HG03457 (cell line): ENCODE measurements around the gene MMEL1.
"Not testable (repeated sequence)": the region's sequence is repeated elsewhere in the genome, so short reads cannot be mapped to it uniquely, and the experiment has no call there.

ENCODE experiments used
- ATAC-seq: cut with Tn5 transposase; IDR thresholded peaks from one replicate; pipeline ENCODE4 v1.9.1; 2021; ENCODE audit warnings: moderate number of reproducible peaks; ENCODE audit not compliant: unreplicated experiment

MMEL1 gene

DNA sequence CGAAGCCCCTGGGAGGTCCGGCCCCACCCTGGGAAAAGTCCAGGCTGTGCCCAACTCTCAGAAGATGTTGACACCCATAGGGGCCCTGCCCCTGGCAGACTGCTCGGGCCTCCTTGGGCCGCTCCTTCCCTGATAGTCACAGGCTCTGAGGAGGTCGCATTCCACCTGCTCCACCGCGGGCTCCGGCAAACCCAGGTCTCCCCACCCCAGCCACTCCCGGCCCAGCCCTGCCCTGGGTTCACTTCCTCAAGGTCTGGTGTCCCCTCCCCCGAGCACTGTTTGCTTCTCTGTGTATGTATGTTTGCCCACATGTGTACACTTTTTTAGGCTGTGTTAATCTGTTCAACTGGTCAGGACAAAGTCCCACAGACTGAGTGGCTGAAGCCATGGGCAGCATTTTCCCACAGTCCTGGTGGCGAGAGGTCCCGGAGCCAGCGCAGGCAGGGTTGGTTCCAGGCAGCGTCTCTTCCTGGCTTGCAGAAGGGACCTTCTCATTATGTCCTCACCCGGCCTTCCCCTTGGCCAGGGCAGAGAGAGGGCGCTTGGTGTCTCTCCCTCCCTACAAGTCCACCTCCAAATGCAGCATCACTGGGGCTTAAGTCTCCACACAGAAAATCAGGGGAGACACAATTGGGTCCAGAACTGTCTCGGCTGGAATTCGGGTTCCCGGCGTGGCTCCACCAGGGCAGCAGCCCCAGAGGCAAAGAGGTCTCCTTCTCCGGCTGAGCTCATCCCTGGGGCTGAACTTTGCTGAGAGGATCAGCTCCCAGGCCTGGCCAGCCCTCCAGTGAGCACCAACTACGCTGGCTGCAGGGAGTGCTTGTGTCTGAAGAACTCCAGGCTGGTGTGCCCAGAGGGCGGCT, 56.8 kb downstream of the MMEL1 start:
- ATAC-seq, result no peak

DNA sequence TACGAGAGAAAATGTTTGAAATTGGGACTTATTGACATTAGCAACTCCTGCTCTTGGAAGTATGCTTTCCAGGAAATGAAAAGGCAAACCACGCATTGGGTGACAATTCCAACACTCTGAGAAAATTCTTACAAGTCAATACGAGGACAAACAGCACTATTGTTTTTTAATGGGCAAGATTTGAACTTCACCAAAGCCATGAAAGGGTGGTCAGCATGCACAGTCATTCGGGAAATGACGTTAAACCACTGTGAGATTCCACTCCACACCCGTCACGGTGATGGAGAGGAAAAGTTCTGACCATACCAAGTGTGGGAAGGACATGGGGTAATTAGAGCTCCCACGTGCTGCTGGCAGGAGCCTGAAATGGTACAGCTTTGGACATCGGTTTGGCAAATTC, 58.5 kb downstream of the MMEL1 start:
- no peak for ATAC-seq

DNA sequence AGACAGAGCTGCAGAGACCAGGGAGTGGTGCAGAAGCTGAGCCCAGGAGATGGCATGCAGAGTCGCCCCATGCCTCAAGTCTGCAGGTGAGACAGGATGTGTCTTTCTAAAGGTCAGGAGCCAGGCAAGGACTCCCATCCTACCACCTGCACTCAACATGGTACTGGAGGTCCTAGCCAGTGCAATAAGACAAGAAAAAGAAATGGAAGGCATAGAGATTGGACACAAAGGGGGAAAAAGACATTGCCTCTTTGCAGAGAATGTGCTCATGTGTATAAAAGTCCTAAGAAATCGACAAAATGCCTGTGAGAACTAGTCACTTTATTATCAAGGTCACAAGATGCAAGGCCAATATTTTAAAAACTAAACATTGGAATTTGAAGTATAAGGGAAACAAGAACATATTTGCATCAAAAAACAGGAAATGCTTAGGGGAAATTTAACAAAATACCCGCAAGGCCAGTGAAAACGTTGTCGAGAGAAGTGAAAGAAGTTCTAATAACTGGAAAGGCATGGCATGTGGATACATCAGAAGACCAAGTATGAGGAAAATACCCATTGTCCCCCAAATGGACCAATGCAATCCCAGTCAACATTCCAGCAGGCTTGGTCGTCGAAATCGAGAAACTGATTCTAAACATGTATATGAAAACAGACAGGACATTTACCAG, 59.4 kb downstream of the MMEL1 start:
- ATAC-seq, result no peak

DNA sequence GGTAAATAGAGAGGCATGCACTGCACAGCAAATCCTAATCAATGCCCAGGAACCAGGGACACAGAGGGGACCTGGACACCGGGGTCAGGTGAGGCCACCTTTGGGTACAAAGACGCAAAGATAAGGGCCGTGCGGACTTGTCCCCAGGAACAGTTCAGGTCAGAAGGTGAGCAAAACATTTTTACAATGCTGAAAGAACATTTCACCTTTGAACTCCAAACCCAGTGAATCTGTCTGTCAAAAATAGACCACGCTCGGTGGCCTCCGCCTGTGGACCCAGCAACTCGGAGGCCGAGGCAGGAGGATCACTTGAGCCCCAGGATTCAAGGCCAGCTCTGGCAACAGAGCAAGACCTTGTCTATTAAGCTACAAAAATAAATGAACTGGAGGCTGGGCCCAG, 61.5 kb downstream of the MMEL1 start:
- no peak for ATAC-seq

DNA sequence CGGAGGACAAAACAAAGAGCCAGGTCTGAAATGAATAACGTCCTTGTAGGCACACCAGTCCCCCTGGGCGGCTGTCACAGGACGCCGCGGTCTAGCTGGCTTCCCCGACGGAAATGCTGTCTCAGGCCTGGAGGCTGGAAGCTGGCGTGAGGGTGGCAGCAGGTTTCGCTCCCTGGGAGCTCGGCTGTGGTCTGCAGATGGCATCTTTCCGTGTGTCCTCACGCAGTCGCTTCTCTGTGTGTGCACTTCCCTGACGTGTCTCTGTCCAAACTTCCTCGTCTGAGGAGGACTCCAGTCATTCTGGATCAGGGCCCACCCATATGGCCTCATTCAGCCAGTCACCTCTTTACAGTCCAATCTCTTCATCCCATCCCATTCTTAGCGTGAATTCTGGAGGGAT, 62.5 kb downstream of the MMEL1 start:
- no peak for ATAC-seq

DNA sequence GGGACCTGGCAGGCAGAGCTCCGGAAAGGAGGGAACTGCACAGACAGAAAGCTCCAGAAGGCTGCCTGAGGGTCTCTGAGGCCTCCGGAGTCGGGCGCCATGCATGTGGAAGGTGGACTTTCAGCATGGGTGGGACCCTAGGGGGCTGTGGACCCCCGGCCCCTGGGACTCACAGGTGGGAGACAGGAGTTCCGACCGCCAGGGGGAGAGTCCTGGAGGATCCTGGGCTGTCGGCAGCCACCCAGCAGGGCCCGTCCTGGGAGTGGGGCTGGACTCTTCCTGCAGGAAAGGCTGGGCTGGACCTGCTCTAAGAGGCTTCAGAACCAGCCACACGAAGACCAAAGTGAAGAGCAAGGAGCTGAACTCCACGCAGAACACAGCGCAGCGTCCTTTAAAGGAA, 63.1 kb downstream of the MMEL1 start:
- not testable (repeated sequence) for ATAC-seq

DNA sequence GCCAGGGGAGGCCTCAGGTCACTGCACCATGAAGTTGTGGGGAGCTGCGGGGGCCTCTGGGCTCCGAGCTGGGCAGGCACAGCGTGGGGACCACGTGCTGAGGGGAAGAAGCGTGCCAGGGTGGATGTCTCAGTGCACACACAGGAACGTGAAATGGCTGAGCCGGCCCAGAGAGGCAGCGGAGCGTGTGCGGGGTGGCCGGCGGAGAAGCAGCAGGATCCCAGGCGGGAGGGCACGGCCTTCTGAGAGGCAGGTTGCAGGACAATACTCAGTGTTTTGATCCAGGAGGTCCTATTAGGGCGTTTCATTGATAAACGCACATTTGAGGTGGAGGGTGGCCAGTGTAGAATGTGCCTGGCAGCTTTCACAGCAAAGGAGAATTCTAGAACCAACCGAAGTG, 63.8 kb downstream of the MMEL1 start:
- no peak for ATAC-seq

DNA sequence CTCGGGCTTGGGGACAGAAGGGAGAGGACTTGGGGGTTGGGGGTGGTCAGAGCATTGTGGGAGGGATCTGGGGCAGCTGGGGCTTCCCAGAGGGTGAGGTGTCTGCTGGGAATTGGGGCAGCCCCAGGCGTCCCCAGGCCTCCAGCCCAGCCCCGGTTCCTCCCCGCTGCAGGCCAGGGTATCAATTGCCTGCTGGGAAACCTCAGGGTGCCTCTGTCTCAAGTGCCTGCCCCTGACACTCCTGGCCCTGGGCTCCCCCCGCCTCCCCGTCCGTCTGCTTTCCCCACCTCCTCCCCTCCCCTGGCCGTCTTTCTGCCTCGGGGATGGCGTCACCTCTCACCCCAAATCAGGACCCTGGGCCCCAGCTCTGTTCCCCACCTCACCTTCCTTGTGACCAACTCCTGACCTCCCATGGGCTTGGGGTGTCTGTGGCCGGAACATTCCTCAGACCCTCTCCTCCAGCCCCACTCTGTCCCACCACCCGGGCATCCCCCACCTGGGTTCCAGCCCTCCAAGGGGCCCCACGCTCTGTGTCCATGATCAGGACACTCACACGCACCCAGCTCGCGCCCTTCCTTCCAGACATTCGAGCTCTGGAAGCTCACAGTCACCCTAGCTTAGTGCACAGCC, 64.5 kb downstream of the MMEL1 start:
- ATAC-seq, result not testable (repeated sequence)

DNA sequence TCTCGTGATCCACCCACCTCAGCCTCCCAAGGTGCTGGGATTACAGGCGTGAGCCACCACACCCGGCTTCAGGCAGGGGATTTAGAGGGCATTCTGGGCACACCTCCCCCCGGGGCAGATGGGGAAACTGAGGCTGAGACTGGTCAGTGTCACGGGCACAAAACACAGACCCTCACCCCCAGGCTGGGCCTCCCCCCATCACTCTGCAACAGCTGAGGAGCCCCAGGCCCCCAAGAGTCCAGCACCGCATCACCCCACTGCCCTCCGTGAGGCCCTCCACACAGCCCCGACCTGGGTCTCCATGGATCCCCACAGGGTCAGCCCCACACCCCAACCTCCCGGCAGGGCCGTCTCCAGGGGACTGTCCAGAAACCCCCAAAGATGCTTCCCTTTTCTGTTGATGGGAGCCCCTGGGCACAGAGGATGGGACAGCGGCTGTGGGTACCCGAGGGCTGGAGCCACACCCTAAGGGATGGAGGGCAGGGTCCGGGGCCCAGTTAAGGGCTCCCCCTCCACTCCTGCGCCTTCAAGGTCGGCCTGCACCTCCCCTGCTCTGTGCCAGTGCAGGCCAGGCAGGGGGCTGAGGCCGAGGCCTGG, 65.6 kb downstream of the MMEL1 start:
- ATAC-seq, result no peak

DNA sequence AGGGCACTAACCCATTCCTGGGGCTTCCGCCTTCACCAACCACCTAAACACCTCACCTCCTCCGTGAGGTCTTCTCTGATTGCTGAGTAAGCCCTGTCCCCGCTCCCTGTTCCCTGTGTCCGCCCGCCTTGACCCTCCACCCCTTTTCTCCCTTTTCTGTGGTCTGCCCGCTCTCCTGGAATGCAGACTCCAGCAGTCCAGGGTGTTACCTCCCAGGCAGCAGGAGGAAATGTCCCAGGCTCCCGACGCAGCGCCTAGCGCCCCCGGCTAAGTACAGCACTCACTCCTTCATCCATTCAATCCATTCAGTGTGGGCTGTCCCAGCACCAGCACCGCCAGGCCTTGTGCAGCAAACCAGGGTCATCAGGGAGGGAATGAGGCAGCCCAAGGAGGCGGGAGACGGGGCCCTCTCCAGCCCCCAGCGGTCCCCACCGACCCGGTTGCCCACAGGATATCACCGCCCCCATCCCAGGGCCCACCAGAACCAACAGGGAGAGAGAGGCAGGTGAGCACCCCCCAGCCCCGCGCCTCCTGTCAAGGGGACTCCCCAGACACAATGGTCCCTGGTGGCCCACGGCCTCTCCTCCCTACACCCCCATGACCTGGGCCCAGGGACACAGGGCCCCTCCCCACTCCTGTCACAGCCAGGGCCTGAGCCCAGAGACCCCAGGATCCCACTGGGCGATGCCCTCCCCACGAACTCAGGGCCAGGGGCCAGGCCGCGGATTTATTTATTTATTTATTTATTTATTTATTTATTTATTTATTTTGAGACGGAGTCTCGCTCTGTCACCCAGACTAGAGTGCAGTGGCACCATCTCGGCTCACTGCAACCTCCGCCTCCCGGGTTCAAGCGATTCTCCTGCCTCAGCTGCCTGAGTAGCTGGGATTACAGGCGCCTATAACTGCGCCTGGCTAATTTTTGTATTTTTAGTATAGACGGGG, 66.4 kb downstream of the MMEL1 start:
- ATAC-seq, result no peak

DNA sequence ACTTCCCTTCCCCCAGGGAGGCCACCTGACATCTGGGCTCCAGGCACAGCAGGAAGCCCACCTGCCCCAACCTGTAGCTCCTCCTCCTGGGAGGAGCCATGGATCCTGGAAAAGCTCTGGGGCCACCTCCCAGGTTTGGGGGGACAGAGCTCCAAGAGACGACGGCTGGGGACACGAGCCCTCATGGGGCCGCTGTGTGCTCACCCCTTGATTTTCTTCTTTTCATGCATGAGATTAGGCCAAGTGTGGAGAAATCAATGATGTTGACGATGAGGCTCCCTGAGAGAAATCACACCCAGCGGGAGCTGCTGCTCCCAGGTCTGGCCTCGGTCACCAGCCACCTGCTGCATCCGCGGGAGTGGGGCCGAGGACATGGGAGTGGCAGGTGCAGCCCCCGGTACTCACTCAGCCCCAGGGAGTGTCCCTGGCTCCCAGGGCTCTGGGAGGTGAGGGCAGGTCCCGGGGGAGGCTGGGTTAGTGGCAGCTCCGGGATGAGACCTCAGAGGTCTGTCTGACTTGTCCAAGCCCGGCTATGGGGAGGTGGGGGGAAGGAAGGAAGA, 67.9 kb downstream of the MMEL1 start:
- ATAC-seq, result no peak

DNA sequence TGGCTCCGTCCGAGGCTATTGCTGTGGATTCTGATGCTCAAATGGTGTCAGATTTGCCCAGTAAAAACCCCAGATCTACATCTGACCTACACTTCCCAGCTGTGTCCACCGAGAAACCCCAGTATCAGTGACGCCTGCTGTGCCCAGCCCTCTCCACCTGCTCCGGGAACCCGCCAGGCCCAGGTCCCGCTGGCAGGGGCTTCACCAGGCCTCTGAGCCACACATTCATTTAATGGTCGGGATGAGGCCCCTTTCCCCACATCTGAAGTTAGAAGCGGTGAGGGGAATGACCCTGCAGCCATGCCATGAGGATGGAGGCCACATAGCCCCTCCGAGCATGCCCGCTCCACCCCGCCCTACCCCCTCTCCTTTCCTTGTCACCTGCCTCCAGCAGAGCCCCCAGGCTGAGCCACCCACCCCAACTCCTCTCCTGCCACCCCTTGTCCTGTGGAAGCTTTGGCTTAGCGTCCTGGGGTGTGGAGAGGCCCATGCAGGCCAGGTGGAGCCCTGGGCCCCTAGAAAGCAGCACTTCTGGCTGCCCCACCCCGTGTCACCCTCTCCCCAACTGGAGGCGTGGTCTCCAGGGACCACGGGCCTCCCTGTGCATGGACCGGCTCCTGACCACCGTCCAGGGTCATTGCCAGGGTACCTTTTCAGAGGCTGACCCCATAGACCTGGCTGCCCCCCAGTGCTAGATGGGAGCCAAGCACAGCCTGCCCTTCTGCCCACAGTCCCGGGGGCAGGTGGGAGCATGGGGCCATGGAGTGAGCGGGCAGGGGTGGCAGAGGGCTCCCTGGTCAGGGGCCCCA, 68.6 kb downstream of the MMEL1 start:
- ATAC-seq, result no peak

DNA sequence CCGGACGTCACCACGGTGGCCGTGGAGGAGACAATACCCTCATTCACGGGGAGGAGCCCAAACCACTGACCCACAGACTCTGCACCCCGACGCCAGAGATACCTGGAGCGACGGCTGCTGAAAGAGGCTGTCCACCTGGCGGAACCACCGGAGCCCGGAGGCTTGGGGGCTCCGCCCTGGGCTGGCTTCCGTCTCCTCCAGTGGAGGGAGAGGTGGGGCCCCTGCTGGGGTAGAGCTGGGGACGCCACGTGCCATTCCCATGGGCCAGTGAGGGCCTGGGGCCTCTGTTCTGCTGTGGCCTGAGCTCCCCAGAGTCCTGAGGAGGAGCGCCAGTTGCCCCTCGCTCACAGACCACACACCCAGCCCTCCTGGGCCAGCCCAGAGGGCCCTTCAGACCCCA, 69.6 kb downstream of the MMEL1 start:
- no peak for ATAC-seq

DNA sequence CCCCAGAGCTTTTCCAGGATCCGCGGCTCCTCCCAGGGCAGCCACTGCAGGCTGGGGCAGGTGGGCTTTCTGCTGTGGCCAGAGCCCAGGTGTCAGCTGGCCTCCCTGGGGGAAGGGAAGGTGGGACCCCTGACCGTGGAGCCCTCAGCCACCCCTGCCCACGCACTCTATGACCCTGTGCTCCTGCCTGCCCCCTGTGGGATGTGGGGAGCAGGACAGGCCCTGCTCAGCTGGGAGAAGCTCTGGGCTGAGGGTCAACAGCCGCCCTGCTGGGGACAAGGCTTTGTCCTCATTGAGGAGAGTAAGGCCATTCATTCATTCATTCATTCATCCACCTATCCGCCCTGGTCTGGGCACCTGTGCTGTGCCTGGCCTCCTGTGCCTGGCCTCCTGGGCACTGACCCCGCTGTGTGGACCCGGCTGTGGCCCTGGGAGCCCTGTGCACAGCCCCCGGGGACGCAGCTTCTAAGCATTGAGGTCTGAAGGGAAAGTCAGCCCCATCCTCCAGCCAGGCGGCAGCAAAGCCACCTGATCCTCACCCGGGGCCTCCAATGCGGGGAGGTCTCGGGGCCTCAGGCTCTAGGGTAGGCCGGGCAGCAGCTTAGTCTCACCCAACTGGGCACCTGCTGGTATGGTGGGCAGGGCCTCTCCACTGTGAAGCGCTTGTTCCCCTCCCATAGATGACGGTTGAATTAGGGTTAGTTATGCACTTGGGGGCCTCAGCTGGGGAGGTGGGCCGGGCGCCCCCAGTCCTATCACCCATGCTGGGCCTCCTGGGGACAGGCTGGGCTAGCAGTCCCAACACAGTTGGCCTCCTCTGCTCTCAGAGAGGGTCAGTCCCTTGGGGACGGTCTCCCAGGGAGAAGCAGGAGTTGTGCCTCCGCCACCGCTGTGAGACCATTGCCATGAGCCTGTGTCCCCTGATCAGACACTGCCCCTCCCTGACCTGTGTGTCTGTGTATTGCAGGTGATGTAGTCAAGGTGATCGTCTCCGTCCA, 70.6 kb downstream of the MMEL1 start:
- ATAC-seq, result no peak

DNA sequence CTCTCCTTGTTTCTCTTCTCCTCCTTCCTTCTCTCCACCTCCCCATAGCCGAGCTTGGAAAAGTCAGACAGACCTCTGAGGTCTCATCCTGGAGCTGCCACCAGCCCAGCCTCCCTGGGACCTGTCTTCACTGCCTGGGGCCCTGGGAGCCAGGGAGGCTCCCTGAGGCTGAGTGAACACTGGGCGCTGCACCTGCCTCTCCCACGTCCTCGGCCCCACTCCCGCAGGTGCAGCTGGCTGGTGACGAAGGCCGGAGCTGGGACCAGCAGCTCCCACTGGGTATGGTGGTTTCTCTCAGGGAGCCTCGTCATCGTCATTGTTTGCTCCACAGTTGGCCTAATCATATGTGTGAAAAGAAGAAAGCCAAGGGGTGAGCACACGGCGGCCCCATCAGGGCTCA, 71.4 kb downstream of the MMEL1 start:
- no peak for ATAC-seq

DNA sequence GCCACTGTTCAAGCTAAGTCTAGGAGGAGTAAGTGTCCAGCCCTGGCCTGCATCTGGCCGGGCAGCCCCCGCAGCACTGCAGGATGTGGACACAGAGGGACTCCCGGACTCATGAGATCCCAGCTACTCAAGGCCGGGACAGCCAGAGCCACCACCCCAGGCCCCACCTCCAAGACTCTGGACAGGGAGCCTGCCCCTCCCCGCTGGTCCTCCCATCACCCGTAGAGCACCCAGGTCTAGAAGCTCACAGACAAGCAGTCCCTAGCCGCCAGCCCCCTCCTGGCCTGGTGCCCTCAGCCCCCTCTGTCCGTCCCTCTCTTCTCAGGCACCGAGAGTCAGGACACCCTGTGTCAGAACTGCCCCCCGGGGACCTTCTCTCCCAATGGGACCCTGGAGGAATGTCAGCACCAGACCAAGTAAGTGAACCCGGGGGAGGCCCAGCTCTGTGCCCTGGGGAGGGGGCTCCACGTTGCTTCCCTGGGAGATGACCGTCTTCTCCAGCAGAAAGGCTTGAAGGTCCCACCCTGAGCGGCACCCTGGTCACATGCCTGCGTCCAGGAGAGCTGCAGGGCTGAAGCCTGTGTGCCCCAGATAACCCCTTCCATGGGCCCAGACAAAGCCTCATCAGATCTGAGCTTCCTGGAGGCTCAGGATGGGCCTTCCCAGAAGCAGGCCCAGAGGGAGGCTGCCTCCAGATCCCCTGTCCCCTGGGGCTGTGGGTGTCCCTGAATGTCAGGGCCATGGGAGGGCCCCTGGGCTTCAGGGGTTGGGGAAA, 72.3 kb downstream of the MMEL1 start:
- ATAC-seq, result no peak

DNA sequence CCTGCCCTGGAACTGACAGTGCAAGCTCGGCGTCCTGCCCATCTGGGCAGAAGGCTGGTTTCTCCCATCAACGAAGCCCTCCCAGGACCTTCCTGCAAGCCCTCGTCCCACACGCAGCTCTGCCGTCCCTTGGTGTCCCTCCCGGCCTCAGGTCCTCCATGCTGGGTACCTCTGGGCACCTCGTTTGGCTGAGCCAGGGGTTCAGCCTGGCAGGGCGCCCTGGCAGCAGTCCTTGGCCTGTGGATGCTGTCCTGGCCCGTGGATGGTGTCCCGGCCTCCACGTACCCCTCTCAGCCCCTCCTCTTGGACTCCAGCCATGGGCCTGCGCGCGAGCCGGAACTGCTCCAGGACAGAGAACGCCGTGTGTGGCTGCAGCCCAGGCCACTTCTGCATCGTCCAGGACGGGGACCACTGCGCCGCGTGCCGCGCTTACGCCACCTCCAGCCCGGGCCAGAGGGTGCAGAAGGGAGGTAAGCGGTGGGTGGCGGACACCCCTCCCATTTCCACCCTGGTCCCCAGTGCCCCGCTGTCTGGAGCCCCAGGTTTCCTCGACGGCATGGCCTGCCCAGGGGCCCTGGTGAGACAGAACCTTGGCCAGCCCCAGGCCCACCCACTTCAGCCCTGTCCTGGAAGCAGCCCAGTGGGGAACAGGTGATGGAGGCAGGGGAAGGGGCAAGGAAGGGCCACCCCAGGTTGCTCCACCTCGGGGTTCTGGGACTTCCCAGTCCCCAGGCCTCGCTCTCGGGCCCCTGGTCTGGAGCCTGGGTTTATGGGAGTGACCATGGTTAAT, 73.1 kb downstream of the MMEL1 start:
- no peak for ATAC-seq
